K562 (cell line): ENCODE results near the gene LITAF. TPM values are rescaled to one million over a fixed set of nuclear protein-coding genes. Genes with fewer than 3 reads are reported as not detected.

Experiments used
- ARID1B ChIP-seq: fragments of 450-650 bp; IDR thresholded peaks from 2 replicates; pipeline ENCODE4 v1.6.1; 2016; ENCODE audit warnings: antibody characterized with exemption, mild to moderate bottlenecking, inconsistent platforms
- ATF7 ChIP-seq: fragments of 450-650 bp; IDR thresholded peaks from 2 replicates; pipeline ENCODE4 v1.7.1; 2014; ENCODE audit warnings: mild to moderate bottlenecking, moderate library complexity
- CBFA2T3 ChIP-seq: fragments of 450-650 bp; IDR thresholded peaks from 2 replicates; pipeline ENCODE4 v1.6.1; 2017
- FOXP1 ChIP-seq: sonication (generic); formaldehyde crosslinking; IDR thresholded peaks from 2 replicates; pipeline ENCODE4 v1.8.0; 2022; ENCODE audit warnings: mild to moderate bottlenecking, missing genetic modification reagents
- RBM22 ChIP-seq: fragments of 200-400 bp; formaldehyde crosslinking; IDR thresholded peaks from 2 replicates; pipeline ENCODE4 v1.6.1; 2018; ENCODE audit warnings: low read length, low read depth; ENCODE audit not compliant: poor library complexity, severe bottlenecking
- RBM39 ChIP-seq: fragments of 200-400 bp; formaldehyde crosslinking; optimal IDR thresholded peaks from 2 replicates; pipeline ENCODE3; 2018; ENCODE audit warnings: low read depth, low read length
- SNRNP70 ChIP-seq: fragments of 200-400 bp; formaldehyde crosslinking; optimal IDR thresholded peaks from 2 replicates; pipeline ENCODE3; 2017; ENCODE audit warnings: low read depth, low read length
- SP2 ChIP-seq: IDR thresholded peaks from 2 replicates; pipeline ENCODE4 v1.6.1; 2011; ENCODE audit warnings: mild to moderate bottlenecking, low read depth, low read length, moderate library complexity; ENCODE audit not compliant: poor library complexity, severe bottlenecking; ENCODE audit errors: extremely low read depth
- TAF9B ChIP-seq: fragments of 450-650 bp; IDR thresholded peaks from 2 replicates; pipeline ENCODE4 v1.6.1; 2018; ENCODE audit warnings: mild to moderate bottlenecking; ENCODE audit not compliant: partially characterized antibody
- ZBTB11 ChIP-seq, 3 experiments: fragments of 200-800 bp in 1 of 3; fragments of 250-450 bp in 1 of 3; fragments of 450-650 bp in 1 of 3; sonication (Bioruptor Pico) in 1 of 3; sonication (Bioruptor generic) in 1 of 3; formaldehyde crosslinking in 1 of 3; IDR thresholded peaks; 2 replicates each; pipeline versions ENCODE4 v1.6.1 to v1.8.0; 2016 to 2022; ENCODE audit warnings: mild to moderate bottlenecking in 2 of 3, missing genetic modification characterization in 2 of 3, missing compliant biosample characterization in 1 of 3, moderate library complexity in 1 of 3
- ZBTB43 ChIP-seq: sonication (generic); formaldehyde crosslinking; IDR thresholded peaks from 2 replicates; pipeline ENCODE4 v1.8.0; 2023; ENCODE audit warnings: mild to moderate bottlenecking, missing genetic modification reagents
- ZNF23 ChIP-seq: fragments of 250-450 bp; sonication (Bioruptor Pico); IDR thresholded peaks from 2 replicates; pipeline ENCODE4 v1.4.0; 2020; ENCODE audit warnings: mild to moderate bottlenecking
- ZNF263 ChIP-seq: sonication (generic); formaldehyde crosslinking; IDR thresholded peaks from 2 replicates; pipeline ENCODE4 v1.8.0; 2022; ENCODE audit warnings: mild to moderate bottlenecking, missing genetic modification reagents, borderline replicate concordance
- ZNF444 ChIP-seq: fragments of 250-450 bp; sonication (Bioruptor Pico); IDR thresholded peaks from 2 replicates; pipeline ENCODE4 v1.4.0; 2020; ENCODE audit warnings: mild to moderate bottlenecking, moderate library complexity
- polyA plus RNA-seq, 8 experiments: library from polyadenylated mRNA; depleted of rRNA in 4 of 8; stranded (reverse) in 5 of 8; unstranded in 3 of 8; fragments of >200 nt; fragmentation: Nextera tagmentation in 2 of 8; fragmentation: Illumina TruSeq in 1 of 8; extraction: Ambion mirVana in 2 of 8; extraction: Trizol in 1 of 8; gene quantifications; 2 replicates each; pipeline versions ENCODE4 v1.2.1 to v1.2.3, GENCODE V29; 2011 to 2014; ENCODE audit warnings: inconsistent platforms in 1 of 8, missing spikeins in 1 of 8
- total RNA-seq, 7 experiments: library from RNA; depleted of rRNA in 6 of 7; stranded (reverse); fragments of >200 nt in 6 of 7; fragmentation: Illumina TruSeq in 2 of 7; extraction: Trizol in 2 of 7; gene quantifications; 2 replicates each; pipeline versions ENCODE4 v1.2.1 to v1.2.3, GENCODE V29; 2011 to 2021; ENCODE audit warnings: low replicate concordance in 1 of 7
- TF ChIP-seq, protein P1 (sequence below): fragments of 250-450 bp; sonication (Bioruptor Pico); IDR thresholded peaks from 2 replicates; pipeline ENCODE4 v1.9.0; 2021; ENCODE audit warnings: mild to moderate bottlenecking
- TF ChIP-seq, protein P2 (sequence below): fragments of 200-800 bp; sonication (Bioruptor generic); IDR thresholded peaks from 2 replicates; pipeline ENCODE4 v1.6.1; 2016; ENCODE audit warnings: missing genetic modification characterization, missing compliant biosample characterization

The LITAF gene
- total and polyA plus RNA-seq, 9 of the 15 experiments (the other 6 are each of a cell fraction or from before 2014, with no cell fraction given): 4.1 to 17.8 (median 11.9) TPM

GRCh38 chr16:11613381-11614303, 26.9 kb upstream of the LITAF start (continued):
- TF ChIP-seq SP2: no peak
- TF ChIP-seq ZBTB11 (CRISPR knock-in tag; IDR thresholded peaks at IDR 0.05): peak in 2 of 3 experiments; percentile 23 to 59; a peak in 2 of 6 replicates
- TF ChIP-seq, protein P1, sequence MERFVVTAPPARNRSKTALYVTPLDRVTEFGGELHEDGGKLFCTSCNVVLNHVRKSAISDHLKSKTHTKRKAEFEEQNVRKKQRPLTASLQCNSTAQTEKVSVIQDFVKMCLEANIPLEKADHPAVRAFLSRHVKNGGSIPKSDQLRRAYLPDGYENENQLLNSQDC (CRISPR knock-in tag): no peak
- peak; percentile 74 for TF ChIP-seq RBM39
- TF ChIP-seq ZNF444 (CRISPR knock-in tag): no peak
- TF ChIP-seq, protein P2, sequence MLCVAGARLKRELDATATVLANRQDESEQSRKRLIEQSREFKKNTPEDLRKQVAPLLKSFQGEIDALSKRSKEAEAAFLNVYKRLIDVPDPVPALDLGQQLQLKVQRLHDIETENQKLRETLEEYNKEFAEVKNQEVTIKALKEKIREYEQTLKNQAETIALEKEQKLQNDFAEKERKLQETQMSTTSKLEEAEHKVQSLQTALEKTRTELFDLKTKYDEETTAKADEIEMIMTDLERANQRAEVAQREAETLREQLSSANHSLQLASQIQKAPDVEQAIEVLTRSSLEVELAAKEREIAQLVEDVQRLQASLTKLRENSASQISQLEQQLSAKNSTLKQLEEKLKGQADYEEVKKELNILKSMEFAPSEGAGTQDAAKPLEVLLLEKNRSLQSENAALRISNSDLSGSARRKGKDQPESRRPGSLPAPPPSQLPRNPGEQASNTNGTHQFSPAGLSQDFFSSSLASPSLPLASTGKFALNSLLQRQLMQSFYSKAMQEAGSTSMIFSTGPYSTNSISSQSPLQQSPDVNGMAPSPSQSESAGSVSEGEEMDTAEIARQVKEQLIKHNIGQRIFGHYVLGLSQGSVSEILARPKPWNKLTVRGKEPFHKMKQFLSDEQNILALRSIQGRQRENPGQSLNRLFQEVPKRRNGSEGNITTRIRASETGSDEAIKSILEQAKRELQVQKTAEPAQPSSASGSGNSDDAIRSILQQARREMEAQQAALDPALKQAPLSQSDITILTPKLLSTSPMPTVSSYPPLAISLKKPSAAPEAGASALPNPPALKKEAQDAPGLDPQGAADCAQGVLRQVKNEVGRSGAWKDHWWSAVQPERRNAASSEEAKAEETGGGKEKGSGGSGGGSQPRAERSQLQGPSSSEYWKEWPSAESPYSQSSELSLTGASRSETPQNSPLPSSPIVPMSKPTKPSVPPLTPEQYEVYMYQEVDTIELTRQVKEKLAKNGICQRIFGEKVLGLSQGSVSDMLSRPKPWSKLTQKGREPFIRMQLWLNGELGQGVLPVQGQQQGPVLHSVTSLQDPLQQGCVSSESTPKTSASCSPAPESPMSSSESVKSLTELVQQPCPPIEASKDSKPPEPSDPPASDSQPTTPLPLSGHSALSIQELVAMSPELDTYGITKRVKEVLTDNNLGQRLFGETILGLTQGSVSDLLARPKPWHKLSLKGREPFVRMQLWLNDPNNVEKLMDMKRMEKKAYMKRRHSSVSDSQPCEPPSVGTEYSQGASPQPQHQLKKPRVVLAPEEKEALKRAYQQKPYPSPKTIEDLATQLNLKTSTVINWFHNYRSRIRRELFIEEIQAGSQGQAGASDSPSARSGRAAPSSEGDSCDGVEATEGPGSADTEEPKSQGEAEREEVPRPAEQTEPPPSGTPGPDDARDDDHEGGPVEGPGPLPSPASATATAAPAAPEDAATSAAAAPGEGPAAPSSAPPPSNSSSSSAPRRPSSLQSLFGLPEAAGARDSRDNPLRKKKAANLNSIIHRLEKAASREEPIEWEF (CRISPR knock-in tag): no peak
- no peak for TF ChIP-seq SNRNP70
- TF ChIP-seq TAF9B: peak; percentile 38
- TF ChIP-seq ZBTB43 (CRISPR knock-in tag): no peak
- TF ChIP-seq FOXP1 (CRISPR knock-in tag): no peak
- peak; percentile 84 for TF ChIP-seq ARID1B
- 0 out of 2 replicates have a peak, but pooled peaks have one; percentile 53 for TF ChIP-seq ZNF23
- peak; percentile 71; the same call in 1 of the 2 replicates for TF ChIP-seq ZNF263 (CRISPR knock-in tag)
- TF ChIP-seq RBM22: no peak
- TF ChIP-seq CBFA2T3: peak; percentile 76
- TF ChIP-seq ATF7: peak; percentile 93
